ENCODE results near the gene GLUL. TPM values are rescaled to one million over a fixed set of nuclear protein-coding genes. Genes with fewer than 3 reads are reported as not detected.

The GLUL gene
- total RNA-seq, 1 donor from 2014 or later: 151 TPM

Other genes starting within 250 kb of the GLUL start
- gene TEDDM1, start 8.9 kb upstream of the GLUL start, total RNA-seq: not detected in 2 replicates
- gene RGSL1, start 58.4 kb upstream of the GLUL start, total RNA-seq: not detected in 2 replicates
- gene RNASEL, start 197.5 kb upstream of the GLUL start, total RNA-seq: 9.2 and 11.2 TPM in 2 replicates
- gene RGS16, start 212.6 kb upstream of the GLUL start, total RNA-seq: 5.1 and 12.1 TPM in 2 replicates

Measured in myocyte (in vitro differentiated cells).